Measurements from ENCODE around the gene ARVCF.
A peak's percentile ranks its signal among the peaks of the same experiment; 100 is the strongest.

Gene ARVCF

GRCh38 chr22:19984851-19985811 is 31.5 kb downstream of the ARVCF start:
- DNase-seq, result no peak

GRCh38 chr22:19984201-19984753 is 32.3 kb downstream of the ARVCF start:
- no peak for DNase-seq

DNA sequence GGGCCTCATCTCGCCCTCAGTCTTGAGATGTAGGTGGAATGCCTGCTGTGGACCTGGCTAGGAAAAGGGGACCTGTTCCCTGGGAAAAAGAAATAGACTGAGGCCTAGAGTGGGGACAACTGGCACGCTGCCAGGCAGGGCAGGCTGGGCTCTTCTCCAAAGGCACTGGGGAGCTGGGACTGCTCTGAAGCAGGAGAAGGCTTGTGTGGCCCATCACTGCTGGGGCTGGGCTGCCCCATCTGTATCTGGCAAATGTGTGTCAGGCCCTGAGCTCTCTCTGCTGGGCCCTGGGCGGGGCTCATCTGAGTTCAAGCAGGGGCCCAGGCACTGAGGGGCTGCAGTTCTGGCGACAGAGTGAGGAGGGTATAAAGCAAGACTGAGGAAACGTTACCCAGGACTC is 32.9 kb downstream of the ARVCF start:
- no peak for DNase-seq

GRCh38 chr22:19982991-19983578 is 33.5 kb downstream of the ARVCF start:
- no peak for DNase-seq

DNA sequence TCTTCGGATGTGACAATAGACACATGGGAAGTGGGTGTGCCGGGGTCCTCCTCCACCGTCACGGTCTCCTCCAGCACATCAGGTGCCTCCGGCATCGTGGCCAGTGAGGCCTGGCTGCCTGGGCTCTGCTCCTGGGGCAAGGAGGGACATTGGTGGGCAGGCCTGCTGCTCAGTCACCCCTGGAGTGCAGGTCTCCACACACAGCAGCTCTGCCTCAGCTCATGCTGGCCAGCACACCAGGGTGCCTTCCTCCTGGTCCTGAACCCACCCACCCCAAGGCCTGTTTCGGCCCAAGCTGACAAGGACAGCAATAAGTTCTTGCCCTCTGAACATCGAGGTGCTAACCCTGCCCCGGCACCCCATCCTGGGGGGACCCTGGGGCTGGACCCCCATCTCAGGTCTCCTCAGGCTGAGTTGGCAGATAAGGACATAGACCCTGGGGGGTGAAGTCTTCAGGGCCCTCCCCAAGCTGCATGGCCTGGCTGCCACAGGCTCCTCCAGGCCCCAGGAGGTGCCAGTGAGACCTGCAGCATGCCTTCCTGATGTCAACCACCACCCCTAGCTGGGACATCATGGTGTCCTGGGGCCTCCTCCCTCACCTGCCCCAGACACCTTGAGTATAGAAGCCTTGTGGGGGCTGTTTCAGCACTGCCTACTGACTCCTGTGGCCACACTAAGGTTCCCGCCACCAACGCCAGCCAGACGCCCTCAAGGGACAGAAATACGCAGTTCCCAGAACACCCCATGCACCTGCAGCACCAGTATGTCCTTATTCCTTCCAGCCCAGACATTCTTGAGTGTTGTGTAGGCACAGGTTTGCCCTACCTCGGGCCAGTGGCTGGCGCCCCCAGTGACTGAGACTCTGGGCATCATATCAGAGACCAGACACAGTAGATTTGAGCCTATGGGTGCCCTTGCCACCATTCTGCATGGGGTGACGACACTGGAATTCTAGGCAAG is 34.4 kb downstream of the ARVCF start:
- no peak for DNase-seq

- DNase-seq, result no peak
These were observed 35.3 kb downstream of the ARVCF start for GRCh38 chr22:19981171-19981960.

DNA sequence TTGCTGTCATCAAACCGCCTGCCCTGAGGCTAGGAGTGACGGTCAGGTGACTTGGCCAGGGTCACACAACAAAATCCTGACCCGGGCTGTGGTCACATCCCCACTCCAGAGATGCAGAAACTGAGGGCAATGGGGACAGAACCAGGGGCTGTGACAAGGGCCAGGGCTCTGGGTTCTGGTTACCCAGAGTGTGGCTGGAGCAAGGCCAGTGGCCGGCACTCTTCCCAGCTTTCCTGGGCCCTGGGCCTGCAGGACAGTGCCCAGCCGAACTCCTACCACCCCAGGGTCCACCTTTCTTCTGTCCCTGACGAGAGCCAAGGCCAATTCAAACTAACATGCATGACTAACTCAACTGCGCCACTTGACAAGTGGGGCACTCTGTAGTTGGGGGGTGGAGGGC is 35.9 kb downstream of the ARVCF start:
- no peak for DNase-seq

DNA sequence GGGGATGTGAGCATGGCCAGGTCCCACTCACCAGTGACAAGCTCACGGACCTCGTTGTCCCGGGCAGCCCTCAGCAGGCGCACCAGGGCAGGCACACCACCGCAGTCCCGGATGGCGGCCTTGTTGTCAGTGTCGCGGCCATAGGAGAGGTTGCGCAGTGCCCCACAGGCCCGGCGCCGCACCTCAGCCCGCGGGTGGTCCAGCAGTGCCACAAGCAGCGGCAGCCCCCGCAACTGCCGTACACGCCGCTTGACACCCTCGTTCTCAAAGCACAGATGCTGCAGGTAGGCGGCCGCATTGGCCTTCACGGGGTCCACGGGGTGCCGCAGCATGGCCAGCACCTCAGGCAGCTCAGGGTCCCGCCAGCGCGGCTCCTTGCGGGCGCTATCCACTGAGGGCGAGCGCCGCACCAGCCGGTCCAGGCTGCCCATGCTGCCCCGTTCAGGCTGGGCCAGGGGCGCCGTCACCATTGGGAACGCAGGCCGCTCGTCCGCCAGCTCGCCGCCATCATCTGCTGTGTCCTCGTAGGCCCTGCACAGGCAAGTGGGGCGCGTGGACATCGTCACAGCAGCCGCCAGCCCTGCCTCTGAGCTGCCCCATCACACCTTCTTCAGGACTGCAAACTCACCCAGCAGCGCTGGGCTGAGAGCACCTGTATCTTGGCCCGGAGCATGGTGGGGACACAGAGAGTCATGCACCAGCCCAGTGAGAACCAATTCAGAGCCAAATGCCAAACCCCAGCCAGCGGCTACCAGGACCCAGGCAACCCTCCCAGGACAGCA is 36.7 kb downstream of the ARVCF start:
- DNase-seq, result no peak

DNA sequence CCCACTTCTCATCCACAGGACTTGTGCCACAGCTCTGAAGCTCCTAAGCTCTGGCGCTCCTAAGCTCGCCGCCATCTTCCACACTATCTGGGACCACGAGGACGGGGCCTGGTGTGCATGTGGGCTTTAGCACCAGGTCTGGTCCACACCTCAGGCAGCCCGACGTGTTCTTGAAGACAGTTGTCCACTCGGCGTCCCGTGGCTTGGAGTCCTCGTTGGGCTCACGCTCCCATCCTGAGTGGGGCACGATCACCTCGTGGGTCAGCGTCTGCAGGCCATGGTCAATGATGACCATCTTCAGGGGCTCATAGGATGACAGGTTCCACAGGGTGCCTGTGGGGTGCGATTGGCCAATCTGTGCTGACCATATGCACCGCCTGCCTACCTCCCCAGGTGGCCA is 37.9 kb downstream of the ARVCF start:
- DNase-seq, result no peak

DNA sequence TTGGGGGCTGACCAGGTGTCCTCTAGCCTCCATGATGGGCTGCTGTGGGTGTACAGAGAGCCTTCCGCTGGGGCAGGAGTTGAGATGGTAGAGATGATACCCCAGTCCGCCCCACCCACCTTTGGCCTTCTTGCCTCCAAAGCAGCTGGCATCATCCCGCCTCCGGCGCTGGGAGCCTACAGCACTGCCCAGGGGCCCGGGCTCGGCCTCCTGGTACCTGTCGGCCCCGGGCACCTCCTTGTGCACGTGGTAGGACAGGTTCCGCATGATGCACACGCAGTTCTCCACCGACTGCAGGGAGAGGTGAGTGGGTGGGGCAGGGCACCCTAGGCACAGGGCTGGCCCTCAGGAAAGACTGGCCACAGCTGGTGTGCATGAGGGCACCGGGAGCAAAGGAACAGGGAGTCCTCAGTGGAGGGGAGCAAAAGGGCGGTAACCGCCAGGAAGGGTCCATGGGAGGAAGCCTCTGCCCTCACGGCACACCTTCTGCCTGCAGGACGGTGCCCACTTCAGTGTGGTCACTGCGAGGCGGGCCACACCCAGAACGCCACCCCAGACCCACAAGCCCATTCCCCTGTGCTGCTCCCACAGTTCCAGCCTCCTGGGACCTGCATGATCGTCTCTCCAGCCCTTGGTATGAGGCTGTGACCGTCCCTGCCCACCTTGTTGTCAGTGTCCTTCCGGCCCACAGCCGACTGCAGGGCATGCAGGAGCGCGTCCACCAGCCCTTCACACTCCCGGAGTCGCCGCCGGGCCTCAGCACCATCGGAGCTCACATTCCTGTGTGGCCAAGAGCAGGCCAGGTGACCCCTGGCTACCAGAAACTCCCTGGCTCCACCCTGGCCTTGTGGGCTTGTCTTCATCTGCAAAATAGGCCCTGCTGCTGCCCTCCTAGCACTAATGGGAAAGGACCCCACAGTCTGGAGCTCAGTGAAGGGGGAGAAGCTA is 39.1 kb downstream of the ARVCF start:
- DNase-seq, result no peak

DNA sequence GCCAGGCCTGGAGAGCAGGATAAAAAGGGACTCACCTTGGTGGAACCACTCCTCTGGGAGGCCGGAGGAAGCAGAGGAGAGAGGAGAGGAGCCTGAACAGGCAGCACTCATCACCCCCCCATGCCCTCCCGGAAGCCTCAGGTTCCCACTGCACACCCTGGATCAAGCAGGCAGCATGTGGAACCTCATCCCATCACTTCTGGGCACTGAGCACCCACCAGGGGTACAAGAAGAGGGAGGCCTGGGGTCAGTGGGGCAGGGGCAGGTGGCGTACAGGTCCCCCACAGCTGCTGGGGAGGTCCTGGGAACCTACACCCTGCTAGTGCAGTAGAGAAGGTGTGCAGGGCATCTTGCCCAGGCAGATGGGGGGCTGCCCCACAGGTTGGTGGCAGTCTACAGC is 40.0 kb downstream of the ARVCF start:
- DNase-seq, result no peak

DNA sequence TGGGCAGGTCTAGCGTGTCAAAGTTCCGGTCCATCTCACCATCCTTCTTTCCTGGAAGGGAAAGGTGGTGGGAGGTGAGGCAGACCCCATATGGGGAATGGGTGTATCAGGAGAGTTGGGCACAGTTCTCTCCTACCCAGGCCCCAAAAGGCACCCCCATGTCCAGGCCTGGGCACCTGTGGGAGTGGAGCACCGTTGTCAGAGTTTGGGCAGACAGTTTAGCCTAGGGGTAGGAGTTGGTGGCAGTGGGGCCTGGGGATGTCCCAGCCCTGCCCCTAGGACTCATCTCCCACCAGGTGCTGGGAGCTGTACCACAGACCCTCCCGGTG is 41.0 kb downstream of the ARVCF start:
- no peak for DNase-seq

- no peak for DNase-seq
These were observed 41.5 kb downstream of the ARVCF start for GRCh38 chr22:19974935-19975706.

- peak; percentile 38 for DNase-seq
These were observed 42.3 kb downstream of the ARVCF start for GRCh38 chr22:19974268-19974861.

GRCh38 chr22:19973551-19974267 is 42.9 kb downstream of the ARVCF start:
- no peak for DNase-seq

- DNase-seq, result no peak
These were observed 43.7 kb downstream of the ARVCF start for GRCh38 chr22:19972652-19973550.

DNA sequence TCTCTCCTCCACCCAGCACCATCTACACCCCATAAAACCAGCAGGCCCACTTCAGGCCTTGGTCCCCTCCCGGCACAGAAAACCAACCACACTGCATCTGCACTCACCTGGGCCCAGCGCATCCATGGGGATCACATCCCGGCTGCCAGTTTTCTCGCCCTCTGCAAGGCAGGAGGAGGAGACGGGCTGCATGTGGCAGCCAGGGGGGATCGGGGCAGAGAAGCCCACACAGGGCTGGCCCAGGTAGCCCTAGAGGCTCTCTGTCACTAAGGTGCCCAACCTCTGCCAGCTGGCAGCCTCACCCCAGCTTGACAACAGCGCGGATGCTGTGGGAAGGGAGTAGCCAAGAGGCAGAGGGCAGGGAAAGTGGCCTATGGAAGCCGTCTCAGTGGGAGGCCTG is 44.4 kb downstream of the ARVCF start:
- no peak for DNase-seq

All from CD4-positive, alpha-beta T cell treated with Interleukin-21 for 1 hour (primary cell).